Measurements from ENCODE around the gene KLK15. TPM values are rescaled to one million over a fixed set of nuclear protein-coding genes. Genes with fewer than 3 reads are reported as not detected.

The KLK15 gene
- total RNA-seq, 1 experiment from 2014 or later = not detected

- no peak overlapping the region for H3K4me3 ChIP-seq
- peaks cover 12% of the 10 kb centered on the region for H3K27me3 ChIP-seq (replicated peaks)
- no peaks in the 10 kb centered on the region for H3K9me3 ChIP-seq (replicated peaks)
- peaks cover 6% of the 10 kb centered on the region; the same call in 1 of the 2 replicates for H3K4me1 ChIP-seq (replicated peaks)
- H3K27ac ChIP-seq = no peak overlapping the region
- DNase-seq (ENCODE audit: low read depth in 1 of 2, low spot score in 2 of 2) = no peak
- no peaks in the 10 kb centered on the region for H3K36me3 ChIP-seq
Observed at GRCh38 chr19:50836543-50837195, 3.3 kb upstream of the KLK15 start.

- Histone ChIP-seq H3K4me1 (replicated peaks) (peaks cover 6% of the 10 kb centered on the region; the same call in 1 of the 2 replicates), H3K9me3 (replicated peaks) (no peaks in the 10 kb centered on the region), H3K4me3 (peak overlapping the region; percentile 38), H3K27me3 (replicated peaks) (peaks cover 12% of the 10 kb centered on the region), H3K27ac (no peak overlapping the region), H3K36me3 (no peaks in the 10 kb centered on the region)
- peak; percentile 39 to 57 for DNase-seq (ENCODE audit: low read depth in 1 of 2, low spot score in 2 of 2)
Observed at GRCh38 chr19:50835785-50836542, 2.6 kb upstream of the KLK15 start.

- DNase-seq (ENCODE audit: low read depth in 1 of 2, low spot score in 2 of 2) = no peak
- peaks cover 6% of the 10 kb centered on the region; the same call in 1 of the 2 replicates for H3K4me1 ChIP-seq (replicated peaks)
- peaks cover 12% of the 10 kb centered on the region for H3K27me3 ChIP-seq (replicated peaks)
- no peak overlapping the region for H3K27ac ChIP-seq
- no peaks in the 10 kb centered on the region for H3K36me3 ChIP-seq
- no peaks in the 10 kb centered on the region for H3K9me3 ChIP-seq (replicated peaks)
- H3K4me3 ChIP-seq = peak overlapping the region; percentile 38
Observed at GRCh38 chr19:50835103-50835784, 1.9 kb upstream of the KLK15 start.

GRCh38 chr19:50833802-50834167, 411 bp upstream of the KLK15 start:
- Histone ChIP-seq H3K36me3 (no peaks in the 10 kb centered on the region), H3K9me3 (replicated peaks) (no peaks in the 10 kb centered on the region)

GRCh38 chr19:50832666-50833065, 708 bp downstream of the KLK15 start:
- peaks cover 12% of the 10 kb centered on the region for H3K27me3 ChIP-seq (replicated peaks)
- no peak overlapping the region for H3K4me3 ChIP-seq
- no peak for DNase-seq (ENCODE audit: low read depth in 1 of 2, low spot score in 2 of 2)
- H3K36me3 ChIP-seq = no peaks in the 10 kb centered on the region
- H3K9me3 ChIP-seq (replicated peaks) = no peaks in the 10 kb centered on the region
- H3K4me1 ChIP-seq (replicated peaks) = peaks cover 6% of the 10 kb centered on the region; the same call in 1 of the 2 replicates
- H3K27ac ChIP-seq = no peak overlapping the region

More at GRCh38 chr19:50833802-50834167, 411 bp upstream of the KLK15 start:
- DNase-seq (ENCODE audit: low read depth in 1 of 2, low spot score in 2 of 2) = no peak
- H3K27me3 ChIP-seq (replicated peaks) = peaks cover 12% of the 10 kb centered on the region
- peaks cover 6% of the 10 kb centered on the region; the same call in 1 of the 2 replicates for H3K4me1 ChIP-seq (replicated peaks)
- no peak overlapping the region for H3K27ac ChIP-seq
- H3K4me3 ChIP-seq = no peak overlapping the region

- Histone ChIP-seq H3K36me3 (no peaks in the 10 kb centered on the region), H3K27ac (no peak overlapping the region), H3K4me1 (replicated peaks) (peaks cover 4% of the 10 kb centered on the region; the same call in 1 of the 2 replicates), H3K9me3 (replicated peaks) (no peaks in the 10 kb centered on the region), H3K27me3 (replicated peaks) (peaks cover 7% of the 10 kb centered on the region; the same call in 1 of the 2 replicates), H3K4me3 (no peak overlapping the region)
- DNase-seq (ENCODE audit: low read depth in 1 of 2, low spot score in 2 of 2) = no peak
Observed at GRCh38 chr19:50831026-50831396, 2.4 kb downstream of the KLK15 start.

- Histone ChIP-seq H3K27me3 (replicated peaks) (peaks cover 7% of the 10 kb centered on the region; the same call in 1 of the 2 replicates), H3K36me3 (no peaks in the 10 kb centered on the region), H3K4me1 (replicated peaks) (no peaks in the 10 kb centered on the region; the same call in 1 of the 2 replicates), H3K27ac (no peak overlapping the region), H3K9me3 (replicated peaks) (no peaks in the 10 kb centered on the region), H3K4me3 (no peak overlapping the region)
- no peak for DNase-seq (ENCODE audit: low read depth in 1 of 2, low spot score in 2 of 2)
Observed at GRCh38 chr19:50830266-50831025, 2.9 kb downstream of the KLK15 start.

GRCh38 chr19:50829801-50830200, 3.6 kb downstream of the KLK15 start:
- peaks cover 6% of the 10 kb centered on the region; the same call in 1 of the 2 replicates for H3K27me3 ChIP-seq (replicated peaks)
- no peak overlapping the region for H3K4me3 ChIP-seq
- H3K4me1 ChIP-seq (replicated peaks) = no peaks in the 10 kb centered on the region
- H3K9me3 ChIP-seq (replicated peaks) = no peaks in the 10 kb centered on the region
- no peak overlapping the region for H3K27ac ChIP-seq
- DNase-seq (ENCODE audit: low read depth in 1 of 2, low spot score in 2 of 2) = no peak
- no peaks in the 10 kb centered on the region for H3K36me3 ChIP-seq

- H3K27me3 ChIP-seq (replicated peaks) = 0 out of 2 replicates have a peak, but pooled peaks cover 4% of the 10 kb centered on the region
- no peaks in the 10 kb centered on the region for H3K4me1 ChIP-seq (replicated peaks)
- DNase-seq (ENCODE audit: low read depth in 1 of 2, low spot score in 2 of 2) = no peak
- no peak overlapping the region for H3K4me3 ChIP-seq
- H3K36me3 ChIP-seq = no peaks in the 10 kb centered on the region
- H3K9me3 ChIP-seq (replicated peaks) = no peaks in the 10 kb centered on the region
- H3K27ac ChIP-seq = no peak overlapping the region
Observed at GRCh38 chr19:50827476-50827875, 5.9 kb downstream of the KLK15 start.

GRCh38 chr19:50826492-50827240, 6.7 kb downstream of the KLK15 start:
- H3K36me3 ChIP-seq = no peaks in the 10 kb centered on the region
- no peaks in the 10 kb centered on the region for H3K4me1 ChIP-seq (replicated peaks)
- H3K4me3 ChIP-seq = no peak overlapping the region
- DNase-seq (ENCODE audit: low read depth in 1 of 2, low spot score in 2 of 2) = no peak
- H3K27me3 ChIP-seq (replicated peaks) = peaks cover 9% of the 10 kb centered on the region; the same call in 1 of the 2 replicates
- H3K27ac ChIP-seq = no peak overlapping the region
- no peaks in the 10 kb centered on the region for H3K9me3 ChIP-seq (replicated peaks)

- Histone ChIP-seq H3K4me1 (replicated peaks) (no peaks in the 10 kb centered on the region), H3K27me3 (replicated peaks) (peaks cover 28% of the 10 kb centered on the region)
Observed at GRCh38 chr19:50823389-50824042, 9.9 kb downstream of the KLK15 start, which contains the start of gene KLK1. TSS of gene KLK1 (minus strand) at chr19:50823787. CDS start at chr19:50823748, 39 bp downstream.

GRCh38 chr19:50822661-50823208, 10.6 kb downstream of the KLK15 start:
- no peak for DNase-seq (ENCODE audit: low read depth in 1 of 2, low spot score in 2 of 2)
- Histone ChIP-seq H3K4me1 (replicated peaks) (no peaks in the 10 kb centered on the region; the same call in 1 of the 2 replicates), H3K27ac (no peak overlapping the region), H3K9me3 (replicated peaks) (no peaks in the 10 kb centered on the region), H3K4me3 (no peak overlapping the region), H3K36me3 (no peaks in the 10 kb centered on the region), H3K27me3 (replicated peaks) (peaks cover 33% of the 10 kb centered on the region)

More at GRCh38 chr19:50823389-50824042, 9.9 kb downstream of the KLK15 start, which contains the start of gene KLK1:
- Histone ChIP-seq H3K9me3 (replicated peaks) (no peaks in the 10 kb centered on the region), H3K27ac (no peak within 1 kb of the TSS), H3K4me3 (no peak within 1 kb of the TSS), H3K36me3 (no peaks in the 10 kb centered on the region)
- DNase-seq (ENCODE audit: low read depth in 1 of 2, low spot score in 2 of 2) = no peak
